Stimulated activated naive CD4-positive, alpha-beta T cell treated with Interleukin-2 at 50 U/mL for 16 hours (primary cell): Measurements from ENCODE around the gene H6PD.

ENCODE experiments used
- DNase-seq: peaks from one replicate; lab custom pipeline; 2025; lab: John Stamatoyannopoulos, UW

H6PD gene

DNA sequence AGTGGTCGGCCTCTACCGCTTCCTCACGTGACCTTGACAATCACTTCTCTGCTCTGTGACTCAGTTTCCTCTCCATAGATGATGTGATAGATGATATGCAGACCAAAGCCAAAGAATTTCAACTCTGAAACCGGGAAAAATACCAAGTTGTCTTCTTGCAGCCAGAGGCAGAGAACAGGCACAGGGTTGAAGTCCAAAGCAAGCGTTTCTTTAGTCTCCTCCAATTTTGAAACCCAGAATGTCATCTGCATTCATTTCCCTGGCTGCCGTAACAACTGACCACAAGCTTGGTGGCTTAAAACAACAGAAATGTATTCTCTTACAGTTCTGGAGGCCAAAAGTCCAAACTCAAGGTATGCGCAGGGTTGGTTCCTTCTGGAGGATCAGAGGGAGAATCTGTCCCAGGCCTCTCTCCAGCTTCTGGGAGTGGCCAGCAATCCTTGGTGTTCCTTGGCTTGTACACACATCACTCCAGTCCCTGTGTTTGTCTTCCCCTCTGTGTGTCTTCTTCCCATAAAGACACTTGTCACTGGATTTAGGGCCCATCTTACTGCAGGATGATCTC lies 30.3 kb upstream of the H6PD start:
- DNase-seq, result no peak

- no peak for DNase-seq
These were observed 27.5 kb upstream of the H6PD start for GRCh38 chr1:9207086-9207485.

DNA sequence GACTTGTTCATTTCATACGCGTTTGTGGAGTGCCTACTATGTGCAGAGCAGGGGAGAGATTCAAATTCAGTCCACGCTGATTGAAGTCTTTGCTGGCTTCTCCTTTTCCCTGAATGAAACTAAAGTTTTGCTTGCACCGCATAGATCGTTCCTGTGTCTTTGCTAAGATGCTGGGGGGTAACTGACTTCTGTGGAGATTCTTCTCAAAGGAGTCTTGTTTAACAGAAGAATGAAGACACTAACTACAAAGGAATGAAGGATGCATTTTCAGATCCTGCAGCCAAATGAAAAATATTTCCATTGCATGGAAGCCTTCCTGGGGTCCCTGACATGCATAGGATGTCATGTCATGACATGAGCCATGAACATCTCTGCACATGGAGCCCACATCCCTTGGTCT lies 26.9 kb upstream of the H6PD start:
- no peak for DNase-seq

- no peak for DNase-seq
These were observed 23.2 kb upstream of the H6PD start for GRCh38 chr1:9211291-9211811.

DNA sequence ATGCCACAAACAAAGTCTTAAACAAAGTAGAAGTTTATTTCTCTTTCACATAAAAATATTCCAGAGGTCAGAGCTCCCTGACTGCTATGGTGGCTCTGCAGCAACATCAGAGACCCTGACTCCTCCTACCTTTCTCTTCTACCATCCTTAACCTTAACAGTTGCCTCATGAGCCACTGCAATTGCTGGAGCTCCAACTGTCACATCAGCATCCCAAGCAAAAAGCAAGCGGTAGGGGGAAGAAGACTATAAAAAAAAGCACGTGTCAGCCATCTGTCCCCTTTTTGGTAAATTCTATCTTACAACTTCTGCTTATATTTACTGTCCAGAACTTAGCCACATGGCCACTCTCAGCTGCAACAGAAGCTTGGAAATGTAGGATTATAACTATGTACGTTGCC lies 21.8 kb upstream of the H6PD start:
- no peak for DNase-seq

- no peak for DNase-seq
These were observed 20.6 kb upstream of the H6PD start for GRCh38 chr1:9213956-9214355.

DNA sequence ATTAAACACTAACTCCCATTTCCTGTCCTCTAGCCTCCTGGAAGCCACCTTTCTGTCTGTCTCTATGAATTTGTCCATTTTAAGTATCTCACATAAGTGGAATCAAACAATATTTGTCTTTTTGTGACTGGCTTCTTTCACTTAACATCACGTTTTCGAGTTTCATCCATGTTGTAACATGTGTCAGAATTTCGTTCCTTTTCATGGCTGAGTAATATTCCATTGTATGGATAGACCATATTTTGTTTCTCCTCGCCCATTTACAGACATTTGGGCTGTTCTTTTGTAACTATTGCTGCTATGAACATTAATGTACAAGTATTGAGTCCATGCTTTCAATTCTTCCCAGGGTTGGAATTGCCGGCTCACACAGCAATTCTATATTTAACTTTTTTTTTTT lies 15.7 kb upstream of the H6PD start:
- DNase-seq, result no peak

GRCh38 chr1:9222846-9223625 lies 11.5 kb upstream of the H6PD start:
- no peak for DNase-seq

- no peak for DNase-seq
These were observed 9.7 kb upstream of the H6PD start for GRCh38 chr1:9224664-9225410.

DNA sequence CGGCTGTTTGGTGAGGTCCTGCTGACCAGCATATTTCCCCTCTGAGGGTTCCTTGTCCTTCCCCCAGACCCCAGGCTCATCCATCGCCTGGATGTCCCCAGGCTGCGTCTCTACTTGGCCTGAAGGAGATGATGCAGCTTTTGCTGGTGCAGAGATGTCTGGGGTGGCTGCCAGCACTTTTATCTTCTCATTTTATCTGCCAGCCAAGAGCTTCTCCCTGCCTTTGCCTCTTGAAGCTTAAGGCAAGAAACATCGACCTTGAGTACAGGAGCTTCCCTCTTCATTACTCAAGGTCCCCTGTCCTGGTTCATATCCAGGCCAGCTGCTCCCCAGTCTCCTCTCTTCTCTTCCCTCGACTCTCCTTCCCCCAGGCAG lies 9.2 kb upstream of the H6PD start:
- DNase-seq, result no peak

- peak; percentile 10 for DNase-seq
These were observed 6.0 kb upstream of the H6PD start for GRCh38 chr1:9228609-9229008.

DNA sequence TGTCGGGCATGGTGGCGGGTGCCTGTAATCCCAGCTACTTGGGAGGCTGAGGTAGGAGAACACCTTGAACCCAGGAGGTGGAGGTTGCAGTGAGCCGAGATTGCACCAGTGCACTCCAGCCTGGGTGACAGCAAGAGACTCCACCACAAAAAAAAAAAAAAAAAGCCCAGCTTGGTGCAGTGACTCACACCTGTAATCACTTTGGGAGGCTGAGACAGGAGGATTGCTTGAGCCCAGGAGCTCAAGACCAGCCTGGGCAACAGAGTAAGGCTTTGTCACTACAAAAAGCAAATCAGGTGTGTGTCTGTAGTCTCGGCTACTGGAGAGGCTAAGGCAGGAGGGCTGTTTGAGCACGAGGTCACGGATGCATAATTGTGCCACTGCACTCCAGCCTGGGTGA lies 5.0 kb upstream of the H6PD start:
- no peak for DNase-seq

- no peak for DNase-seq
These were observed 3.6 kb upstream of the H6PD start for GRCh38 chr1:9230869-9231533.

- no peak for DNase-seq
These were observed 2.8 kb upstream of the H6PD start for GRCh38 chr1:9231648-9232332.

- DNase-seq, result no peak
These were observed 1.2 kb upstream of the H6PD start for GRCh38 chr1:9233241-9233941.

- DNase-seq, result no peak
These were observed 692 bp upstream of the H6PD start for GRCh38 chr1:9233942-9234222.

DNA sequence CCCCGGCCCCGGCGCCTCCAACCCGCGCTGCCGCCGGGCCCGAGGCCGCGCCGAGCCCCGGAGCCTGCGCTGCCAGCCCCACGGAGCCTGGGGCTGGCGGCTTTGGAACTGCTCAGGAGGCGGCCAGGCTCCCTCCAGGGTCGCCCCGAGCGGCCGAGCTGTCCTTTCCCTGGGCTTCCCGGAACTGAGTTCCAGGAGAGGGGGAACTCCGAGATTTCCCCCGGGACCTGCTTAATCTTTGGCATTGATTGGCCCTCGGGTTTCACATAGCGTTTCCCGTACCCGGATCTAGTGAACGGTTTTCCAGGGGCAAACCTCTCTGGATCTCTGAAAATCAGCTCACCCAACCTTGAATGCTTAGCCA lies 504 bp downstream of the H6PD start:
- DNase-seq, result no peak

GRCh38 chr1:9235560-9235959 lies 986 bp downstream of the H6PD start:
- no peak for DNase-seq

GRCh38 chr1:9238134-9238533 lies 3.6 kb downstream of the H6PD start:
- no peak for DNase-seq

DNA sequence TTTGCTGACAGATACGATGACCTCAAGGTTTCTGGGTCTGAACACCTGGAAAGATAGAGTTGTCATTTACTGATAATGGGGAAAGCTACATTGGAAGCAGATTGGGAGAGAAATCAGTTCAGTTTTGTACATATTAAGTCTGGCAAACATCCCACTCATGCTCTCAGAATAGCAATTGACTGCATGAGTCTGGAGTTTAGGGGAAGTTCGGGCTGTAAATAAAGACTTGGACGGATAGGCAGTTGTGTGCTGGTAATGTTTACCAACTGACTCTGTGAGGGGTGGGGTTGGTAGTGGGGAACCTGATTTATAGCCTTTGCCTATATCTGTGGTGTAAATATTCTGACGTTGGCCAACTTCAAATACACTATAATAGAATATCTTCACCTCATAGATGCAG lies 4.0 kb downstream of the H6PD start:
- DNase-seq, result no peak

DNA sequence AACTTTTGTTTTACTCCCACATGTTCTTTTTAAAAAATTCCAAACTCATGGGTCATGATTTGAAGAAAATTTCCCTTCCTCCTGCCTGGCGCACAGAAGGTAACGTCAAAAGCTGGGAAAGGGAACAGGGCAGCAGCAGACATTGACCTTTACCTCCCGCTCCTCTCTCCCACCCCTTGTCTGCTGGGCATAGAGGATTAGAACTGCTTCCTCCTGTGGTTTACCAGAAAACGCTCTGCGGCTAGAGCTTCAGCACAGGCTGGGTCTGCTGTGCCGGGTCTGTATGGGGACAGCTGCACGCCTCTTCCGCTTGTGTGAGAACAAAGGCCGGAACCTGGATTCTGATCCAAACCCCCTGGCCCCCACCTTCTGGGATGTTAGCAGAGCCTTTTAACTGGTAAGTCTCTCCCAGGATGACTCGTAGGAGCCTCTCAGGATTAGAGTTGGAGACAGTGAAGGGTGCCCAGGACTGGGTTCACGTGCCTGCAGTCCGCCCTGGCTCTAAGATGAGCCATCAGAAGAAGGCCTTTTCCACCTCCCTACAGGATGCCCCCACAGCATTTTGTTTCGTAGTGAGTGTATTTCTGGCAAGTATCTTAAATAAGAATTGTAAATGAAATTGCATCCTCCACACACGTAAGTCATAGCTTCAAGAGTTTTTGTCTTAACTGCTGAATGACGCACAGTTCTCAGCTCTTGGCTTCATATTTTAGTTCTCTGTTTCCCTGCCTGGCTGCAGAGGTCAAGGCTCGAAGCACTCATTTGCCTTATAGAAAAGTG lies 5.2 kb downstream of the H6PD start:
- DNase-seq, result peak; percentile 14
